Measurements from ENCODE around the gene AP2M1.

DNA sequence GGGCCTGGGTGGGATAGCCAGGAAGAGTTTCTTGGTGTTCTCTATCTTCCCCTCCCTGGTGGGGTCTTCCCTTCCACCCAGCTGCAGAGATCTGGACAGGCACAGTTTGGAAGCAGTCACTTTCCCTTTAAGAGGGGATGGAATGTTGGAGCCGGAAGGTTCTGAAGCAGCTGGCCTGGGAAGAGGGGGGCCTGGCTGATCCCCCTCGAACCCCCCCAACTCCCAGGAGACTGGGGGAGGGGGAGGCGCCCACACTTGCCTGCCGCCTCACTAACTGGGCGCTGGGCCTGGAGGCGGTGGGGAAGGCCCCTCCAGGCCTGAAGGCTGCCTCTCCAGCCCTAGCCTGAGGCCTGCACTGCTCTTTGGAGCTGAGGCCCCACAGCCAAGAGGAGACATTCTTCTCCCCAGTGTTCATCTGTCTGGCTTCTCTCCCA lies 18.1 kb upstream of the AP2M1 start:
- TF ChIP-seq POLR2AphosphoS5 (IDR thresholded peaks at IDR 0.05): no peak
- TF ChIP-seq, protein P1, sequence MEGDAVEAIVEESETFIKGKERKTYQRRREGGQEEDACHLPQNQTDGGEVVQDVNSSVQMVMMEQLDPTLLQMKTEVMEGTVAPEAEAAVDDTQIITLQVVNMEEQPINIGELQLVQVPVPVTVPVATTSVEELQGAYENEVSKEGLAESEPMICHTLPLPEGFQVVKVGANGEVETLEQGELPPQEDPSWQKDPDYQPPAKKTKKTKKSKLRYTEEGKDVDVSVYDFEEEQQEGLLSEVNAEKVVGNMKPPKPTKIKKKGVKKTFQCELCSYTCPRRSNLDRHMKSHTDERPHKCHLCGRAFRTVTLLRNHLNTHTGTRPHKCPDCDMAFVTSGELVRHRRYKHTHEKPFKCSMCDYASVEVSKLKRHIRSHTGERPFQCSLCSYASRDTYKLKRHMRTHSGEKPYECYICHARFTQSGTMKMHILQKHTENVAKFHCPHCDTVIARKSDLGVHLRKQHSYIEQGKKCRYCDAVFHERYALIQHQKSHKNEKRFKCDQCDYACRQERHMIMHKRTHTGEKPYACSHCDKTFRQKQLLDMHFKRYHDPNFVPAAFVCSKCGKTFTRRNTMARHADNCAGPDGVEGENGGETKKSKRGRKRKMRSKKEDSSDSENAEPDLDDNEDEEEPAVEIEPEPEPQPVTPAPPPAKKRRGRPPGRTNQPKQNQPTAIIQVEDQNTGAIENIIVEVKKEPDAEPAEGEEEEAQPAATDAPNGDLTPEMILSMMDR (IDR thresholded peaks at IDR 0.05): no peak

Measured in breast epithelium (tissue), 3 donors.